ENCODE data around the gene TBC1D22A. TPM values are rescaled to one million over a fixed set of nuclear protein-coding genes. Genes with fewer than 3 reads are reported as not detected.

The TBC1D22A gene
- total and polyA plus RNA-seq, 10 of the 15 experiments (the other 5 are each of a cell fraction or from before 2014, with no cell fraction given) = 0.63 to 44.7 (median 27.4) TPM

DNA sequence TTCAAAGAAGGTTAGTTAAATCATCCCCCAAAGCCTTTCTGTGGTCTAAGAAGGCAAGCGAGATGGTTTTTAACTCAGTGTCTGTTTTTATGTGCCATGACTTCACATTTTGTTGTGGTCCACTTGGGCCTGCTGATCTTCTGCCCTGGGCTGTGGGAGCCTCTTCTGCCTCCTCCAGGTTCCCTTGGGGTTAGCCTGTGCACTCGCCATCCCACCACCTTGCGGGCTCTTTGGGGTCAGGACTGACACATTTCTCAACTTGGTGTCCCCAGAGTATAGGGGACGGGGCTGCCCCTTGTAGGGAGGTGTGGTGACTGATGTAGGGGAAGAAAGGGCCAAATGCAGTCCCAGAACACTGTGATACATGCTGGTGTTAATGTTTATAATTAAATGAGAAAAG, 207.0 kb downstream of the TBC1D22A start (continued):
- no peak for TF ChIP-seq CBX5 (IDR thresholded peaks at IDR 0.05; ENCODE audit: low read depth)
- TF ChIP-seq ZNF207 (IDR thresholded peaks at IDR 0.05; ENCODE audit: borderline replicate concordance) = no peak
- TF ChIP-seq, protein P1, sequence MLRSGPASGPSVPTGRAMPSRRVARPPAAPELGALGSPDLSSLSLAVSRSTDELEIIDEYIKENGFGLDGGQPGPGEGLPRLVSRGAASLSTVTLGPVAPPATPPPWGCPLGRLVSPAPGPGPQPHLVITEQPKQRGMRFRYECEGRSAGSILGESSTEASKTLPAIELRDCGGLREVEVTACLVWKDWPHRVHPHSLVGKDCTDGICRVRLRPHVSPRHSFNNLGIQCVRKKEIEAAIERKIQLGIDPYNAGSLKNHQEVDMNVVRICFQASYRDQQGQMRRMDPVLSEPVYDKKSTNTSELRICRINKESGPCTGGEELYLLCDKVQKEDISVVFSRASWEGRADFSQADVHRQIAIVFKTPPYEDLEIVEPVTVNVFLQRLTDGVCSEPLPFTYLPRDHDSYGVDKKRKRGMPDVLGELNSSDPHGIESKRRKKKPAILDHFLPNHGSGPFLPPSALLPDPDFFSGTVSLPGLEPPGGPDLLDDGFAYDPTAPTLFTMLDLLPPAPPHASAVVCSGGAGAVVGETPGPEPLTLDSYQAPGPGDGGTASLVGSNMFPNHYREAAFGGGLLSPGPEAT (IDR thresholded peaks at IDR 0.05; ENCODE audit: low read depth) = peak; percentile 86
- peak; percentile 82 for TF ChIP-seq GATAD2B (conservative IDR thresholded peaks at IDR 0.05; ENCODE audit: low read depth)
- TF ChIP-seq, protein P2, sequence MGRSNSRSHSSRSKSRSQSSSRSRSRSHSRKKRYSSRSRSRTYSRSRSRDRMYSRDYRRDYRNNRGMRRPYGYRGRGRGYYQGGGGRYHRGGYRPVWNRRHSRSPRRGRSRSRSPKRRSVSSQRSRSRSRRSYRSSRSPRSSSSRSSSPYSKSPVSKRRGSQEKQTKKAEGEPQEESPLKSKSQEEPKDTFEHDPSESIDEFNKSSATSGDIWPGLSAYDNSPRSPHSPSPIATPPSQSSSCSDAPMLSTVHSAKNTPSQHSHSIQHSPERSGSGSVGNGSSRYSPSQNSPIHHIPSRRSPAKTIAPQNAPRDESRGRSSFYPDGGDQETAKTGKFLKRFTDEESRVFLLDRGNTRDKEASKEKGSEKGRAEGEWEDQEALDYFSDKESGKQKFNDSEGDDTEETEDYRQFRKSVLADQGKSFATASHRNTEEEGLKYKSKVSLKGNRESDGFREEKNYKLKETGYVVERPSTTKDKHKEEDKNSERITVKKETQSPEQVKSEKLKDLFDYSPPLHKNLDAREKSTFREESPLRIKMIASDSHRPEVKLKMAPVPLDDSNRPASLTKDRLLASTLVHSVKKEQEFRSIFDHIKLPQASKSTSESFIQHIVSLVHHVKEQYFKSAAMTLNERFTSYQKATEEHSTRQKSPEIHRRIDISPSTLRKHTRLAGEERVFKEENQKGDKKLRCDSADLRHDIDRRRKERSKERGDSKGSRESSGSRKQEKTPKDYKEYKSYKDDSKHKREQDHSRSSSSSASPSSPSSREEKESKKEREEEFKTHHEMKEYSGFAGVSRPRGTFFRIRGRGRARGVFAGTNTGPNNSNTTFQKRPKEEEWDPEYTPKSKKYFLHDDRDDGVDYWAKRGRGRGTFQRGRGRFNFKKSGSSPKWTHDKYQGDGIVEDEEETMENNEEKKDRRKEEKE (IDR thresholded peaks at IDR 0.05) = no peak
- peak; percentile 54; the same call in 1 of the 2 replicates for TF ChIP-seq MEF2A (IDR thresholded peaks at IDR 0.05; ENCODE audit: insufficient read depth, low read depth, low read length)
- no peak for TF ChIP-seq CHD4 (IDR thresholded peaks at IDR 0.05)
- TF ChIP-seq NR2C1 (IDR thresholded peaks at IDR 0.05) = no peak
- TF ChIP-seq RCOR1 (conservative IDR thresholded peaks at IDR 0.05; ENCODE audit: low read depth, low read length) = no peak
- TF ChIP-seq PML (IDR thresholded peaks at IDR 0.05; ENCODE audit: low read length) = no peak
- no peak for TF ChIP-seq MYB (IDR thresholded peaks at IDR 0.05; ENCODE audit: borderline replicate concordance, low read depth, low read length)
- TF ChIP-seq POLR2A (IDR thresholded peaks at IDR 0.05; ENCODE audit: low read depth, low read length) = no peak
- peak; percentile 93 for TF ChIP-seq BHLHE40 (IDR thresholded peaks at IDR 0.05; ENCODE audit: borderline replicate concordance in 1 of 2, low read depth in 2 of 2, low read length in 1 of 2)
- TF ChIP-seq, protein P3, sequence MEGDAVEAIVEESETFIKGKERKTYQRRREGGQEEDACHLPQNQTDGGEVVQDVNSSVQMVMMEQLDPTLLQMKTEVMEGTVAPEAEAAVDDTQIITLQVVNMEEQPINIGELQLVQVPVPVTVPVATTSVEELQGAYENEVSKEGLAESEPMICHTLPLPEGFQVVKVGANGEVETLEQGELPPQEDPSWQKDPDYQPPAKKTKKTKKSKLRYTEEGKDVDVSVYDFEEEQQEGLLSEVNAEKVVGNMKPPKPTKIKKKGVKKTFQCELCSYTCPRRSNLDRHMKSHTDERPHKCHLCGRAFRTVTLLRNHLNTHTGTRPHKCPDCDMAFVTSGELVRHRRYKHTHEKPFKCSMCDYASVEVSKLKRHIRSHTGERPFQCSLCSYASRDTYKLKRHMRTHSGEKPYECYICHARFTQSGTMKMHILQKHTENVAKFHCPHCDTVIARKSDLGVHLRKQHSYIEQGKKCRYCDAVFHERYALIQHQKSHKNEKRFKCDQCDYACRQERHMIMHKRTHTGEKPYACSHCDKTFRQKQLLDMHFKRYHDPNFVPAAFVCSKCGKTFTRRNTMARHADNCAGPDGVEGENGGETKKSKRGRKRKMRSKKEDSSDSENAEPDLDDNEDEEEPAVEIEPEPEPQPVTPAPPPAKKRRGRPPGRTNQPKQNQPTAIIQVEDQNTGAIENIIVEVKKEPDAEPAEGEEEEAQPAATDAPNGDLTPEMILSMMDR (IDR thresholded peaks at IDR 0.05 in 2 of 3, conservative IDR thresholded peaks at IDR 0.05 in 1 of 3; ENCODE audit: control insufficient read depth in 2 of 3, extremely low read depth in 1 of 3, insufficient read depth in 1 of 3, low read depth in 3 of 3, low read length in 3 of 3) = peak in 1 of 3 experiments; percentile 11; a peak in 1 of 6 replicates
- TF ChIP-seq, protein P4, sequence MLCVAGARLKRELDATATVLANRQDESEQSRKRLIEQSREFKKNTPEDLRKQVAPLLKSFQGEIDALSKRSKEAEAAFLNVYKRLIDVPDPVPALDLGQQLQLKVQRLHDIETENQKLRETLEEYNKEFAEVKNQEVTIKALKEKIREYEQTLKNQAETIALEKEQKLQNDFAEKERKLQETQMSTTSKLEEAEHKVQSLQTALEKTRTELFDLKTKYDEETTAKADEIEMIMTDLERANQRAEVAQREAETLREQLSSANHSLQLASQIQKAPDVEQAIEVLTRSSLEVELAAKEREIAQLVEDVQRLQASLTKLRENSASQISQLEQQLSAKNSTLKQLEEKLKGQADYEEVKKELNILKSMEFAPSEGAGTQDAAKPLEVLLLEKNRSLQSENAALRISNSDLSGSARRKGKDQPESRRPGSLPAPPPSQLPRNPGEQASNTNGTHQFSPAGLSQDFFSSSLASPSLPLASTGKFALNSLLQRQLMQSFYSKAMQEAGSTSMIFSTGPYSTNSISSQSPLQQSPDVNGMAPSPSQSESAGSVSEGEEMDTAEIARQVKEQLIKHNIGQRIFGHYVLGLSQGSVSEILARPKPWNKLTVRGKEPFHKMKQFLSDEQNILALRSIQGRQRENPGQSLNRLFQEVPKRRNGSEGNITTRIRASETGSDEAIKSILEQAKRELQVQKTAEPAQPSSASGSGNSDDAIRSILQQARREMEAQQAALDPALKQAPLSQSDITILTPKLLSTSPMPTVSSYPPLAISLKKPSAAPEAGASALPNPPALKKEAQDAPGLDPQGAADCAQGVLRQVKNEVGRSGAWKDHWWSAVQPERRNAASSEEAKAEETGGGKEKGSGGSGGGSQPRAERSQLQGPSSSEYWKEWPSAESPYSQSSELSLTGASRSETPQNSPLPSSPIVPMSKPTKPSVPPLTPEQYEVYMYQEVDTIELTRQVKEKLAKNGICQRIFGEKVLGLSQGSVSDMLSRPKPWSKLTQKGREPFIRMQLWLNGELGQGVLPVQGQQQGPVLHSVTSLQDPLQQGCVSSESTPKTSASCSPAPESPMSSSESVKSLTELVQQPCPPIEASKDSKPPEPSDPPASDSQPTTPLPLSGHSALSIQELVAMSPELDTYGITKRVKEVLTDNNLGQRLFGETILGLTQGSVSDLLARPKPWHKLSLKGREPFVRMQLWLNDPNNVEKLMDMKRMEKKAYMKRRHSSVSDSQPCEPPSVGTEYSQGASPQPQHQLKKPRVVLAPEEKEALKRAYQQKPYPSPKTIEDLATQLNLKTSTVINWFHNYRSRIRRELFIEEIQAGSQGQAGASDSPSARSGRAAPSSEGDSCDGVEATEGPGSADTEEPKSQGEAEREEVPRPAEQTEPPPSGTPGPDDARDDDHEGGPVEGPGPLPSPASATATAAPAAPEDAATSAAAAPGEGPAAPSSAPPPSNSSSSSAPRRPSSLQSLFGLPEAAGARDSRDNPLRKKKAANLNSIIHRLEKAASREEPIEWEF (IDR thresholded peaks at IDR 0.05; ENCODE audit: insufficient replicate concordance, low read depth, low read length) = peak; percentile 4
- TF ChIP-seq NFYB (IDR thresholded peaks at IDR 0.05; ENCODE audit: insufficient read depth, low read depth, low read length) = no peak
- TF ChIP-seq, protein P5, sequence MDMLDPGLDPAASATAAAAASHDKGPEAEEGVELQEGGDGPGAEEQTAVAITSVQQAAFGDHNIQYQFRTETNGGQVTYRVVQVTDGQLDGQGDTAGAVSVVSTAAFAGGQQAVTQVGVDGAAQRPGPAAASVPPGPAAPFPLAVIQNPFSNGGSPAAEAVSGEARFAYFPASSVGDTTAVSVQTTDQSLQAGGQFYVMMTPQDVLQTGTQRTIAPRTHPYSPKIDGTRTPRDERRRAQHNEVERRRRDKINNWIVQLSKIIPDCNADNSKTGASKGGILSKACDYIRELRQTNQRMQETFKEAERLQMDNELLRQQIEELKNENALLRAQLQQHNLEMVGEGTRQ (IDR thresholded peaks at IDR 0.05; ENCODE audit: borderline replicate concordance, low read depth, low read length) = no peak

All from GM12878 (cell line).